Measurements from ENCODE around the gene TLR7. TPM values are rescaled to one million over a fixed set of nuclear protein-coding genes. Genes with fewer than 3 reads are reported as not detected.

The TLR7 gene
- total RNA-seq, 1 donor from 2014 or later: 0.69 TPM

DNA sequence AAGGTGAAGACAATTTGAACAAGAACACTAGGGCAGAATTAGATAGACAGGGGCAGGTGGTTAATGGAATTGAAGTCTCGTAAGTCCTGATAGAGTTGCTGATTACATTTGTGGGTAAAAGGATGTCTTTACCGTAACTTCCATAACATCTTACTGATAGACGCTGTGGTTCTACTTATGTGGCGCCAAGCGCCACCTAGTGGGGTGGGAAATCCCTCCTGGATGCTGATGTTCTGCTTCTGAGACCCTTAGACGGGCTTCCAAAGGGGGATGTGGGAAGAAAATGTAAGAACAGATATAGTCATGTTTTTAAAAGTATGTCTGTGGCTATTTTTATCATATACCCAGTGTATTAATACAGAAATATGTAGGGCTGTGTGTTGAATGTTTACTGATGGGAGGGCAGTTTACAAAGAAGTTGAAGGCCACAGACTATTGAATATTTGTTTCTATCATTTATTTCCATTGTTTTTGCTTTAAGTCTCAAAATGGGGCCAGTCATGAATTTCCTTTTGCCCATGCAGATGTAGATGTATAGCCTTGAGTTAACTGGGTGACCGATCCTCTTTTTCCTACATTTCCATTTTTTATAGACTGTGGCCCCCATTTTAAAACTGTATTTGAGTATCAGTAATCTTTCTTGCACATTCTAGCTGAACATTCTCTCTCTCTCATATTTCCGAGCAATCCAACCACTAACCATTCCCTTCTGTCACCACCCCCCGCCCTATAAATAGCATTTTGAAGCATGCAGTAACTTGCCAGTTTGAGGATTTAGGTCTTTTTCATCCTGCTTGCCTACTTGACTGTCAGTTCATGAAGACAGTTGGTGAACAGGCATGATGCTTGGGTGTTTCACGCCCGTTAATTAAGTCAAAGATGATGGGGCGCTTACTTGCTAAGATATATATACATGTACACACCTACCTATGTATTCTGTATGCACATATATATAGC is 27.5 kb downstream of the TLR7 start:
- Histone ChIP-seq H3K9me3 (replicated peaks) (no peaks in the 10 kb centered on the region), H3K4me1 (no peaks in the 10 kb centered on the region), H3K4me3 (no peak overlapping the region), H3K27ac (replicated peaks) (no peak overlapping the region), H3K36me3 (no peaks in the 10 kb centered on the region), H3K27me3 (ENCODE audit: low read depth) (no peaks in the 10 kb centered on the region)
- peak; percentile 51 for TF ChIP-seq CTCF (IDR thresholded peaks at IDR 0.05; ENCODE audit: borderline replicate concordance)
- intact Hi-C loops (cut with micrococcal nuclease): no loop called here
- peak; percentile 16 for DNase-seq

- H3K9me3 ChIP-seq (replicated peaks): no peaks in the 10 kb centered on the region
- H3K36me3 ChIP-seq: no peaks in the 10 kb centered on the region
- no peak for TF ChIP-seq CTCF (IDR thresholded peaks at IDR 0.05; ENCODE audit: borderline replicate concordance)
- no peak for DNase-seq
- intact Hi-C loops (cut with micrococcal nuclease): no loop called here
- no peaks in the 10 kb centered on the region for H3K27me3 ChIP-seq (ENCODE audit: low read depth)
- H3K4me1 ChIP-seq: no peaks in the 10 kb centered on the region
- no peak overlapping the region for H3K27ac ChIP-seq (replicated peaks)
- no peak overlapping the region for H3K4me3 ChIP-seq
Observed at GRCh38 chrX:12895866-12896265, 29.0 kb downstream of the TLR7 start.

DNA sequence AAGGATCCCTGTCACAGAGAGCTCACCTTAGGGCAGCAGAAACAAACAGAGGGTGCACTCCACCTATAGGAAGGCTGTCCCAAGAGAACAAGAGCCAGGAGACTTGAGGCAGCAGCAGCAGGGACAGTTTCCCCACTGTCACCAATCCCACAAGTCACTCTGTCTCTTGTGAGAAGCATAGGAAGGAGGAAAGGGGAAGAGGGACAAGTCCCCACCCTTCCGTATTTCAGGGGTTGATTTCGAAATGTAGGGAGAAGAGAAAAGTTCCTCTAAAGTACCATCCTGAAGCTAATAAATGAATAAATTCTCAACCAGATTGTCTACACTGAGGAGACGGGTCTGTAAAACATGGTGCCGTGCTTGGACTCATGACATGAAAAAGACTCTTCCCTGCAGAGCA is 30.1 kb downstream of the TLR7 start:
- Histone ChIP-seq H3K4me3 (no peak overlapping the region), H3K9me3 (replicated peaks) (no peaks in the 10 kb centered on the region), H3K27me3 (ENCODE audit: low read depth) (no peaks in the 10 kb centered on the region), H3K27ac (replicated peaks) (no peak overlapping the region), H3K4me1 (no peaks in the 10 kb centered on the region), H3K36me3 (no peaks in the 10 kb centered on the region)
- intact Hi-C loops (cut with micrococcal nuclease): no loop called here
- no peak for TF ChIP-seq CTCF (IDR thresholded peaks at IDR 0.05; ENCODE audit: borderline replicate concordance)
- no peak for DNase-seq

DNA sequence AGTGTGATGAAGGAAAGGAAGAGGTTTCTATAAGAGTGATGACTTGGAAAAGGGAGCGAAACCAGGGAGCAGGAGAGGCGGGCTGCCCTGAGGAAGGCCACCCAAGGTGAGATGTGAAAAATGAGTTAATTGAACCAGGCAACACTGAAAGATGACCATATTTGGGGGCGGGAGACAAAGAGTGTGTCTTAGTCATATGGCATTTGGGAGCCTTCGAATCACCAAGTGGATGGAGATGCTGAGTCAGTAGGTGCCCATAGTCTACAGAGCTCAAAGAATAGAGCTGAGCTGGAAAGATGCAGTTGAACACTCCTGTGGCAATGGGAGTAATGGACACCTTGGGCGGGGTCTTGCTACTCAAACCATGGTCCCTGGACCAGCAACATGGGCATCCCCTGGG is 31.2 kb downstream of the TLR7 start:
- Histone ChIP-seq H3K4me1 (no peaks in the 10 kb centered on the region), H3K27ac (replicated peaks) (no peak overlapping the region), H3K9me3 (replicated peaks) (no peaks in the 10 kb centered on the region), H3K4me3 (no peak overlapping the region), H3K27me3 (ENCODE audit: low read depth) (no peaks in the 10 kb centered on the region), H3K36me3 (no peaks in the 10 kb centered on the region)
- TF ChIP-seq CTCF (IDR thresholded peaks at IDR 0.05; ENCODE audit: borderline replicate concordance): no peak
- no peak for DNase-seq
- intact Hi-C loops (cut with micrococcal nuclease): no loop called here

- H3K27me3 ChIP-seq (ENCODE audit: low read depth): no peaks in the 10 kb centered on the region
- intact Hi-C loops (cut with micrococcal nuclease): no loop called here
- H3K4me1 ChIP-seq: no peaks in the 10 kb centered on the region
- no peak for DNase-seq
- no peak overlapping the region for H3K27ac ChIP-seq (replicated peaks)
- TF ChIP-seq CTCF (IDR thresholded peaks at IDR 0.05; ENCODE audit: borderline replicate concordance): no peak
- no peak overlapping the region for H3K4me3 ChIP-seq
- H3K9me3 ChIP-seq (replicated peaks): no peaks in the 10 kb centered on the region
- H3K36me3 ChIP-seq: no peaks in the 10 kb centered on the region
Observed at GRCh38 chrX:12899506-12899905, 32.6 kb downstream of the TLR7 start.
